ENCODE results near the gene DNAH10.

DNA sequence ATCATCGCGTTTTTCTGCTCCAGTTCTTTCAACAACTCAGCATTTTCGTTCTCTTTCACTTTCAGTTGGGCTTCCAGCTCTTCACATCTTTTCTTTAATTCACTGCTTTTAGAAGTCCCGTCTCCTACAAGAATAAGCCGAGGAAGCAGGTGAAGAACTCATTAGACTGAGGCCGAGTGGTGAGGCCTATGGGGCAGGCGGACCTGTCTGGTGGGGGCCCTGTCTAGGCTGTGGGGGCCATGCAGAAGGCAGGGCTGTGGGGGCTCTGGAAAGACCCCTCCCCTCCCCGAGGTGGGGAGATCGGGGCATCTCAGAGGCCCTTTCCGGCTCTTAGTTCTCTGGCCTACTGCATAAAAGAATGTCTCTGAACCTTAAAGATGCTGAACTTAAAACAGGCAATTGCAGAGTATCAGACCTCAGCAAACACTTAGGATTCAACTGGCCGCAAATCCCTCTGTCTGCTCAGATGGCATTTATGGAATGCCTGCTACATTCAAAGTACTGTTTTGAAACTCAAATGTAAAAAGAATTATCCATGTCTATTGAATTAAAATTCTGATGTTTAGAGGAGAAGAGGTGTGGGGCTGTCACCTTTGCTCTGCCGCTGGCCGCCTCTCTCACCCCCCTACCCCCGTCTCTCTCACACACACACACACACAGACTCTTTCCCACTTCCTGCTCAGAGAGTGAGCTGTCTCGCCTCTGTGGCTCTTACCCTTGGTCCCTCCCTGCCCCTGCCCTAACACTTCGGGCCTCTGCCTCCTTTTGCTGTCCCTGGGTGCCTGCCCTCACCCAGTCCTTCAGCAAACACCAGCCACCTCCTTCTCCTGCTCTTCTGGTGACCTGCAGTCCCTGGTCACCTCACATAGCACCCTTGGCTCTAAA lies 175.8 kb downstream of the DNAH10 start:
- TF ChIP-seq, protein P1, sequence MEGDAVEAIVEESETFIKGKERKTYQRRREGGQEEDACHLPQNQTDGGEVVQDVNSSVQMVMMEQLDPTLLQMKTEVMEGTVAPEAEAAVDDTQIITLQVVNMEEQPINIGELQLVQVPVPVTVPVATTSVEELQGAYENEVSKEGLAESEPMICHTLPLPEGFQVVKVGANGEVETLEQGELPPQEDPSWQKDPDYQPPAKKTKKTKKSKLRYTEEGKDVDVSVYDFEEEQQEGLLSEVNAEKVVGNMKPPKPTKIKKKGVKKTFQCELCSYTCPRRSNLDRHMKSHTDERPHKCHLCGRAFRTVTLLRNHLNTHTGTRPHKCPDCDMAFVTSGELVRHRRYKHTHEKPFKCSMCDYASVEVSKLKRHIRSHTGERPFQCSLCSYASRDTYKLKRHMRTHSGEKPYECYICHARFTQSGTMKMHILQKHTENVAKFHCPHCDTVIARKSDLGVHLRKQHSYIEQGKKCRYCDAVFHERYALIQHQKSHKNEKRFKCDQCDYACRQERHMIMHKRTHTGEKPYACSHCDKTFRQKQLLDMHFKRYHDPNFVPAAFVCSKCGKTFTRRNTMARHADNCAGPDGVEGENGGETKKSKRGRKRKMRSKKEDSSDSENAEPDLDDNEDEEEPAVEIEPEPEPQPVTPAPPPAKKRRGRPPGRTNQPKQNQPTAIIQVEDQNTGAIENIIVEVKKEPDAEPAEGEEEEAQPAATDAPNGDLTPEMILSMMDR (conservative IDR thresholded peaks at IDR 0.05; ENCODE audit: low read depth, low read length): no peak
- TF ChIP-seq POLR2A (IDR thresholded peaks at IDR 0.05; ENCODE audit: low read depth, low read length) (no peak), RFX5 (IDR thresholded peaks at IDR 0.05; ENCODE audit: low read depth, low read length) (no peak), CEBPB (IDR thresholded peaks at IDR 0.05; ENCODE audit: low read depth, low read length) (no peak), FOS (IDR thresholded peaks at IDR 0.05; ENCODE audit: low read depth, low read length) (no peak), CHD1 (IDR thresholded peaks at IDR 0.05; ENCODE audit: low read depth, low read length) (no peak), RAD21 (IDR thresholded peaks at IDR 0.05; ENCODE audit: low read length) (no peak), BHLHE40 (IDR thresholded peaks at IDR 0.05; ENCODE audit: low read depth, low read length) (no peak), MAFK (IDR thresholded peaks at IDR 0.05; ENCODE audit: low read depth, low read length) (no peak), MXI1 (IDR thresholded peaks at IDR 0.05; ENCODE audit: borderline replicate concordance, low read depth, low read length) (no peak), NFE2L2 (IDR thresholded peaks at IDR 0.05; ENCODE audit: low read depth, low read length) (no peak)
- TF ChIP-seq, protein P2, sequence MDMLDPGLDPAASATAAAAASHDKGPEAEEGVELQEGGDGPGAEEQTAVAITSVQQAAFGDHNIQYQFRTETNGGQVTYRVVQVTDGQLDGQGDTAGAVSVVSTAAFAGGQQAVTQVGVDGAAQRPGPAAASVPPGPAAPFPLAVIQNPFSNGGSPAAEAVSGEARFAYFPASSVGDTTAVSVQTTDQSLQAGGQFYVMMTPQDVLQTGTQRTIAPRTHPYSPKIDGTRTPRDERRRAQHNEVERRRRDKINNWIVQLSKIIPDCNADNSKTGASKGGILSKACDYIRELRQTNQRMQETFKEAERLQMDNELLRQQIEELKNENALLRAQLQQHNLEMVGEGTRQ (IDR thresholded peaks at IDR 0.05; ENCODE audit: low read depth, low read length): no peak
